HG03066 (cell line): ENCODE data around the gene CADPS2.

Experiments
- ATAC-seq: cut with Tn5 transposase; IDR thresholded peaks from one replicate; pipeline ENCODE4 v1.9.1; 2021; ENCODE audit warnings: low read depth; ENCODE audit not compliant: unreplicated experiment

Gene CADPS2

GRCh38 chr7:122337011-122337410 lies 549.2 kb downstream of the CADPS2 start:
- no peak for ATAC-seq

GRCh38 chr7:122329145-122329802 lies 557.0 kb downstream of the CADPS2 start:
- ATAC-seq, result no peak

GRCh38 chr7:122327969-122328368 lies 558.3 kb downstream of the CADPS2 start:
- ATAC-seq, result no peak

GRCh38 chr7:122316467-122317388 lies 569.5 kb downstream of the CADPS2 start:
- ATAC-seq, result no peak

- ATAC-seq, result no peak
Measured at GRCh38 chr7:122315507-122316466, 570.5 kb downstream of the CADPS2 start.

- ATAC-seq, result no peak
Measured at GRCh38 chr7:122314284-122314683, 572.0 kb downstream of the CADPS2 start.

- ATAC-seq, result no peak
Measured at GRCh38 chr7:122312789-122313188, 573.5 kb downstream of the CADPS2 start.

GRCh38 chr7:122311734-122312450 lies 574.4 kb downstream of the CADPS2 start:
- no peak for ATAC-seq

GRCh38 chr7:122311050-122311700 lies 575.1 kb downstream of the CADPS2 start:
- no peak for ATAC-seq

- no peak for ATAC-seq
Measured at GRCh38 chr7:122310119-122311021, 575.9 kb downstream of the CADPS2 start.

GRCh38 chr7:122309421-122309820 lies 576.8 kb downstream of the CADPS2 start:
- ATAC-seq, result no peak

GRCh38 chr7:122307228-122307621 lies 579.0 kb downstream of the CADPS2 start:
- no peak for ATAC-seq

- no peak for ATAC-seq
Measured at GRCh38 chr7:122306320-122307227, 579.7 kb downstream of the CADPS2 start.

GRCh38 chr7:122305475-122306319 lies 580.6 kb downstream of the CADPS2 start:
- ATAC-seq, result no peak

GRCh38 chr7:122304996-122305421 lies 581.3 kb downstream of the CADPS2 start:
- no peak for ATAC-seq

GRCh38 chr7:122304319-122304975 lies 581.8 kb downstream of the CADPS2 start, which contains the start of gene FEZF1:
Gene FEZF1, minus strand, starts transcription at chr7:122304750. Its CDS starts 313 bp downstream, at chr7:122304437.
- ATAC-seq, result no peak
